Endothelial cell of umbilical vein (primary cell): ENCODE results near the gene ZNF385B. TPM values are rescaled to one million over a fixed set of nuclear protein-coding genes. Genes with fewer than 3 reads are reported as not detected.

Source experiments
- BruUV-seq: library from RNA; stranded (reverse); fragments of 400-500 nt; replicated peaks from 2 replicates; lab custom pipeline; 2021; lab: Mats Ljungman, UMichigan
- CTCF ChIA-PET: fragments of 300-600, 350-600 bp; sonication (Branson Sonifier 250); formaldehyde crosslinking; loops from one replicate; lab custom pipeline; 2021; ENCODE audit warnings: antibody characterized with exemption, inconsistent platforms; lab: Charles Lee
- POLR2A ChIA-PET: fragments of 300-600, 350-600 bp; sonication (Branson Sonifier 250); formaldehyde crosslinking; loops from one replicate; lab custom pipeline; 2021; ENCODE audit warnings: antibody characterized with exemption, inconsistent platforms; lab: Charles Lee
- DNase-seq: peaks from one replicate; pipeline ENCODE4 v3.0.0-alpha.2; 2011; ENCODE audit warnings: low read depth, low spot score
- FAIRE-seq: peaks from 2 replicates; lab custom pipeline; 2011; peaks lifted over from hg19 to GRCh38; lab: Jason Lieb, UNC
- H2AFZ ChIP-seq: 2 replicates; pipeline ENCODE4 v1.6.0; 2012; ENCODE audit warnings: low read depth, low read length, control low read depth, inconsistent platforms
- H3K27ac ChIP-seq: 2 replicates; pipeline ENCODE4 v1.5.1; 2011; ENCODE audit warnings: low read depth, mild to moderate bottlenecking, control low read depth, low read length, moderate library complexity; ENCODE audit not compliant: insufficient read depth
- H3K27me3 ChIP-seq, 2 experiments: 2 replicates each; pipeline versions ENCODE4 v1.6.0 to v1.6.1; 2011; ENCODE audit warnings: low read length in 2 of 2, mixed read lengths in 1 of 2; ENCODE audit not compliant: control insufficient read depth in 2 of 2, insufficient read depth in 2 of 2
- H3K36me3 ChIP-seq, 2 experiments: 2 replicates in 1 of 2; 3 replicates in 1 of 2; pipeline ENCODE4 v1.5.1; 2011; ENCODE audit warnings: low read length in 2 of 2, mild to moderate bottlenecking in 1 of 2, moderate library complexity in 1 of 2; ENCODE audit not compliant: control insufficient read depth in 2 of 2, insufficient read depth in 2 of 2; ENCODE audit errors: extremely low read depth in 1 of 2
- H3K4me1 ChIP-seq: 3 replicates; pipeline ENCODE4 v1.5.1; 2011; ENCODE audit warnings: mild to moderate bottlenecking, low read length; ENCODE audit not compliant: control insufficient read depth, insufficient read depth; ENCODE audit errors: extremely low read depth
- H3K4me2 ChIP-seq: 2 replicates; pipeline ENCODE4 v1.6.1; 2011; ENCODE audit warnings: low read length, control low read depth, mixed read lengths; ENCODE audit not compliant: insufficient read depth
- H3K4me3 ChIP-seq, 3 experiments: fragments of 200-600 bp in 1 of 3; sonication (generic), shearing (Covaris generic) in 1 of 3; replicated peaks in 1 of 3; 2 replicates each; pipeline ENCODE4 v1.5.1; 2011 to 2016; ENCODE audit warnings: control low read depth in 3 of 3, low read length in 3 of 3, mild to moderate bottlenecking in 2 of 3, inconsistent platforms in 1 of 3, low read depth in 1 of 3, moderate library complexity in 1 of 3; ENCODE audit not compliant: insufficient read depth in 1 of 3
- H3K79me2 ChIP-seq: 2 replicates; pipeline ENCODE4 v1.6.0; 2012; ENCODE audit warnings: low read length, inconsistent platforms; ENCODE audit not compliant: control insufficient read depth, insufficient read depth
- H3K9ac ChIP-seq: replicated peaks from 2 replicates; pipeline ENCODE3; 2011; ENCODE audit warnings: low read length, control low read depth; ENCODE audit not compliant: insufficient read depth; ENCODE audit errors: extremely low read depth
- H3K9me1 ChIP-seq: replicated peaks from 3 replicates; pipeline ENCODE4 v1.6.0; 2011; ENCODE audit warnings: mild to moderate bottlenecking, low read length; ENCODE audit not compliant: control insufficient read depth, insufficient read depth; ENCODE audit errors: extremely low read depth
- H3K9me3 ChIP-seq: replicated peaks from 2 replicates; pipeline ENCODE4 v1.5.1; 2012; ENCODE audit warnings: low read length, inconsistent platforms; ENCODE audit not compliant: control insufficient read depth, insufficient read depth
- H4K20me1 ChIP-seq: replicated peaks from 2 replicates; pipeline ENCODE3; 2011; ENCODE audit warnings: mild to moderate bottlenecking, low read length; ENCODE audit not compliant: control insufficient read depth, insufficient read depth; ENCODE audit errors: extremely low read depth
- EZH2 ChIP-seq: IDR thresholded peaks from 2 replicates; pipeline ENCODE4 v1.6.1; 2012; ENCODE audit warnings: borderline replicate concordance, low read depth, mild to moderate bottlenecking, moderate library complexity, low read length, inconsistent platforms; ENCODE audit not compliant: severe bottlenecking
- FOS ChIP-seq: IDR thresholded peaks from 2 replicates; pipeline ENCODE4 v1.6.1; 2011; ENCODE audit warnings: mild to moderate bottlenecking, low read length, moderate library complexity, borderline replicate concordance; ENCODE audit not compliant: insufficient read depth
- MYC ChIP-seq: IDR thresholded peaks from one replicate; pipeline ENCODE4 v1.6.1; 2011; ENCODE audit warnings: mild to moderate bottlenecking, low read depth, low read length
- POLR2AphosphoS5 ChIP-seq: IDR thresholded peaks from 2 replicates; pipeline ENCODE4 v1.6.1; 2012; ENCODE audit warnings: low read depth, mild to moderate bottlenecking, control low read depth, low read length, moderate library complexity; ENCODE audit not compliant: insufficient read depth
- dilution Hi-C: fragments of 300-500 bp; cut with MboI; formaldehyde crosslinking; loops from one replicate; pipeline ENCODE4 v1.15.0; 2019; ENCODE audit warnings: low sequenced_read_pairs; ENCODE audit not compliant: extremely low pct_ligation_motif_present
- intact Hi-C: fragments of 100-400 bp; cut with micrococcal nuclease; formaldehyde crosslinking; loops from one replicate; pipeline ENCODE4 v1.10.0; 2022
- polyA plus RNA-seq, 4 experiments: library from polyadenylated mRNA; depleted of rRNA in 3 of 4; stranded (reverse) in 3 of 4; unstranded in 1 of 4; fragments of >200 nt; gene quantifications; 2 replicates each; pipeline versions ENCODE4 v1.2.1 to v1.2.3, GENCODE V29; 2011 to 2012; ENCODE audit warnings: missing spikeins in 1 of 4
- total RNA-seq: library from RNA; stranded (reverse); gene quantifications from 2 replicates; pipeline ENCODE4 v1.2.3, GENCODE V29; 2021
- TF ChIP-seq, protein P1 (sequence below): IDR thresholded peaks from 2 replicates; pipeline ENCODE4 v1.6.1; 2011; ENCODE audit not compliant: insufficient read depth, insufficient read length
- TF ChIP-seq, protein P2 (sequence below), 2 donors: IDR thresholded peaks; 1 replicate in 1 of 2; 2 replicates in 1 of 2; pipeline ENCODE4 v1.5.1; 2011; ENCODE audit warnings: low read length in 2 of 2, mild to moderate bottlenecking in 2 of 2, moderate library complexity in 2 of 2, control low read depth in 1 of 2, inconsistent platforms in 1 of 2, low read depth in 1 of 2; ENCODE audit not compliant: insufficient read depth in 1 of 2; ENCODE audit errors: extremely low read depth in 1 of 2

ZNF385B gene
- total and polyA plus RNA-seq, 2 donors (not counting 3 experiments of a cell fraction or from before 2014, with no cell fraction given) = not detected

DNA sequence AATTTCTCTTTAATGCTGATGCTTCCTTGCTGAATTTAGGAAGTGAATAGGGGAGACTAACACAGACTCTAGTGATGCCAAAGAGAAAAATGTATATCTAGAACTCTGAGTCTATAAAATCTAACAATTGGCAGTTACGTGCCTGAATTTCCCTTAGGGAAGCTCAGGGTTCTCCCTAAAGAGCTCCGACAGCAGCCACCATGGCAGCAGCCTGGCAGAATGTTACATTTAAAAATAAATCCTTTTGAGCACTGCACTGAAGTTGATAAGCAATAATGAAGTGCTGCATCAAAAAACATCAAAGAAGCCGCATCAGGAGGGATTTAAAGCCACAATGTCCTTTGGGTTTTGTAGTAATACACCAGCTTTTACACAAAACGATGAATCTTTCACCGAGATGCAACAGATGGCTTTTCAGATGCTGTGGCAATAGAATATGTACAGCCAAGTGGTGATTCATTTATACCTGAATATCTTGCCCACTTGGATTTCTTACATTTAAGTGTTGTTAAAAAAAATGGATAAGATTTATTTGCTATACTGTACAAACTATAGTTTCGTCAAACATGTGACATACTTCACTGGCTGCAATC is 305.6 kb downstream of the ZNF385B start:
- no peaks in the 10 kb centered on the region for H3K4me1 ChIP-seq
- H2AFZ ChIP-seq = no peak overlapping the region
- DNase-seq (no peak), FAIRE-seq (no peak)
- H3K4me3 ChIP-seq = no peak overlapping the region
- no peaks in the 10 kb centered on the region for H3K36me3 ChIP-seq
- H3K9ac ChIP-seq = no peak overlapping the region
- intact Hi-C loops (no loop called here), dilution Hi-C loops (no loop called here)
- CTCF ChIA-PET = no interaction called here
- TF ChIP-seq FOS = no peak
- TF ChIP-seq POLR2AphosphoS5 = no peak
- TF ChIP-seq, protein P1, sequence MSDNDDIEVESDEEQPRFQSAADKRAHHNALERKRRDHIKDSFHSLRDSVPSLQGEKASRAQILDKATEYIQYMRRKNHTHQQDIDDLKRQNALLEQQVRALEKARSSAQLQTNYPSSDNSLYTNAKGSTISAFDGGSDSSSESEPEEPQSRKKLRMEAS = no peak
- TF ChIP-seq EZH2 = no peak
- TF ChIP-seq, protein P2, sequence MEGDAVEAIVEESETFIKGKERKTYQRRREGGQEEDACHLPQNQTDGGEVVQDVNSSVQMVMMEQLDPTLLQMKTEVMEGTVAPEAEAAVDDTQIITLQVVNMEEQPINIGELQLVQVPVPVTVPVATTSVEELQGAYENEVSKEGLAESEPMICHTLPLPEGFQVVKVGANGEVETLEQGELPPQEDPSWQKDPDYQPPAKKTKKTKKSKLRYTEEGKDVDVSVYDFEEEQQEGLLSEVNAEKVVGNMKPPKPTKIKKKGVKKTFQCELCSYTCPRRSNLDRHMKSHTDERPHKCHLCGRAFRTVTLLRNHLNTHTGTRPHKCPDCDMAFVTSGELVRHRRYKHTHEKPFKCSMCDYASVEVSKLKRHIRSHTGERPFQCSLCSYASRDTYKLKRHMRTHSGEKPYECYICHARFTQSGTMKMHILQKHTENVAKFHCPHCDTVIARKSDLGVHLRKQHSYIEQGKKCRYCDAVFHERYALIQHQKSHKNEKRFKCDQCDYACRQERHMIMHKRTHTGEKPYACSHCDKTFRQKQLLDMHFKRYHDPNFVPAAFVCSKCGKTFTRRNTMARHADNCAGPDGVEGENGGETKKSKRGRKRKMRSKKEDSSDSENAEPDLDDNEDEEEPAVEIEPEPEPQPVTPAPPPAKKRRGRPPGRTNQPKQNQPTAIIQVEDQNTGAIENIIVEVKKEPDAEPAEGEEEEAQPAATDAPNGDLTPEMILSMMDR (IDR thresholded peaks at IDR 0.05; ENCODE audit: extremely low read depth in 1 of 2, insufficient read depth in 1 of 2, low read depth in 1 of 2, low read length in 2 of 2) = no peak
- no peak for TF ChIP-seq MYC
- no peak overlapping the region for H3K27ac ChIP-seq
- H3K4me2 ChIP-seq = no peak overlapping the region
- H3K27me3 ChIP-seq = no peaks in the 10 kb centered on the region
- BruUV-seq = no TSS peak
- no peaks in the 10 kb centered on the region for H3K9me1 ChIP-seq
- no peaks in the 10 kb centered on the region for H3K79me2 ChIP-seq
- H4K20me1 ChIP-seq = no peaks in the 10 kb centered on the region
- no peaks in the 10 kb centered on the region for H3K9me3 ChIP-seq
- POLR2A ChIA-PET = no interaction called here
